Measurements from ENCODE around the gene ZFAND2A.

- TF ChIP-seq ATF3 (IDR thresholded peaks at IDR 0.05) (no peak), JUND (IDR thresholded peaks at IDR 0.05) (no peak), EZH2 (IDR thresholded peaks at IDR 0.05) (no peak), POLR2A (IDR thresholded peaks at IDR 0.05; ENCODE audit: borderline replicate concordance, extremely low read depth, insufficient read depth, insufficient read length) (no peak), MAX (IDR thresholded peaks at IDR 0.05) (no peak), RAD21 (IDR thresholded peaks at IDR 0.05; ENCODE audit: low read depth) (no peak), SP1 (IDR thresholded peaks at IDR 0.05; ENCODE audit: low read depth) (no peak), FOSL1 (IDR thresholded peaks at IDR 0.05; ENCODE audit: low read depth) (no peak), POLR2AphosphoS5 (IDR thresholded peaks at IDR 0.05; ENCODE audit: low read depth, low read length) (no peak), ZNF274 (IDR thresholded peaks at IDR 0.05; ENCODE audit: low read depth, low read length) (no peak)
- TF ChIP-seq, protein P1, sequence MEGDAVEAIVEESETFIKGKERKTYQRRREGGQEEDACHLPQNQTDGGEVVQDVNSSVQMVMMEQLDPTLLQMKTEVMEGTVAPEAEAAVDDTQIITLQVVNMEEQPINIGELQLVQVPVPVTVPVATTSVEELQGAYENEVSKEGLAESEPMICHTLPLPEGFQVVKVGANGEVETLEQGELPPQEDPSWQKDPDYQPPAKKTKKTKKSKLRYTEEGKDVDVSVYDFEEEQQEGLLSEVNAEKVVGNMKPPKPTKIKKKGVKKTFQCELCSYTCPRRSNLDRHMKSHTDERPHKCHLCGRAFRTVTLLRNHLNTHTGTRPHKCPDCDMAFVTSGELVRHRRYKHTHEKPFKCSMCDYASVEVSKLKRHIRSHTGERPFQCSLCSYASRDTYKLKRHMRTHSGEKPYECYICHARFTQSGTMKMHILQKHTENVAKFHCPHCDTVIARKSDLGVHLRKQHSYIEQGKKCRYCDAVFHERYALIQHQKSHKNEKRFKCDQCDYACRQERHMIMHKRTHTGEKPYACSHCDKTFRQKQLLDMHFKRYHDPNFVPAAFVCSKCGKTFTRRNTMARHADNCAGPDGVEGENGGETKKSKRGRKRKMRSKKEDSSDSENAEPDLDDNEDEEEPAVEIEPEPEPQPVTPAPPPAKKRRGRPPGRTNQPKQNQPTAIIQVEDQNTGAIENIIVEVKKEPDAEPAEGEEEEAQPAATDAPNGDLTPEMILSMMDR (IDR thresholded peaks at IDR 0.05 in 2 of 3, conservative IDR thresholded peaks at IDR 0.05 in 1 of 3; ENCODE audit: borderline replicate concordance in 1 of 3, insufficient read depth in 1 of 3, low read depth in 2 of 3, low read length in 2 of 3), result no peak
Measured at GRCh38 chr7:1121886-1122831, 37.8 kb downstream of the ZFAND2A start.

Measured in HCT116 (cell line).